GM12891 (cell line): Measurements from ENCODE around the gene RASA3.

Experiments used
- PAX5 ChIP-seq: IDR thresholded peaks from 2 replicates; pipeline ENCODE4 v1.6.1; 2011; ENCODE audit warnings: low read length, moderate library complexity, mild to moderate bottlenecking; ENCODE audit not compliant: insufficient read depth, severe bottlenecking
- POLR2A ChIP-seq: IDR thresholded peaks from 2 replicates; pipeline ENCODE4 v1.6.1; 2011; ENCODE audit warnings: low read depth, low read length, control low read depth
- POLR2AphosphoS5 ChIP-seq: IDR thresholded peaks from 2 replicates; pipeline ENCODE4 v1.6.1; 2011; ENCODE audit warnings: low read depth, low read length, control low read depth
- POU2F2 ChIP-seq: IDR thresholded peaks from 2 replicates; pipeline ENCODE4 v1.6.1; 2011; ENCODE audit warnings: low read depth, mild to moderate bottlenecking, control low read depth, low read length, moderate library complexity
- TAF1 ChIP-seq: IDR thresholded peaks from 2 replicates; pipeline ENCODE4 v1.6.1; 2011; ENCODE audit warnings: low read depth, low read length, control low read depth

GRCh38 chr13:114048443-114048842 lies 84.0 kb downstream of the RASA3 start:
- no peak for TF ChIP-seq TAF1
- no peak for TF ChIP-seq PAX5
- TF ChIP-seq POLR2A, result no peak
- no peak for TF ChIP-seq POLR2AphosphoS5
- TF ChIP-seq POU2F2, result no peak
